NCI-H2227 (cell line): ENCODE results near the gene SLC37A1.
A peak's percentile ranks its signal among the peaks of the same experiment; 100 is the strongest.
"Not testable (repeated sequence)": the region's sequence is repeated elsewhere in the genome, so short reads cannot be mapped to it uniquely, and the experiment has no call there.

Source experiments
- DNase-seq: peaks from one replicate; lab custom pipeline; 2025; ENCODE audit not compliant: unreplicated experiment; lab: John Stamatoyannopoulos, UW

Gene SLC37A1

GRCh38 chr21:42614396-42614795 lies 100.7 kb downstream of the SLC37A1 start:
- no peak for DNase-seq

GRCh38 chr21:42614811-42615351 lies 101.2 kb downstream of the SLC37A1 start:
- DNase-seq: peak; percentile 37

GRCh38 chr21:42615377-42615776 lies 101.7 kb downstream of the SLC37A1 start:
- not testable (repeated sequence) for DNase-seq

- DNase-seq: no peak
These were observed 102.3 kb downstream of the SLC37A1 start for GRCh38 chr21:42615924-42616323.

GRCh38 chr21:42616446-42616845 lies 102.8 kb downstream of the SLC37A1 start:
- no peak for DNase-seq

- DNase-seq: no peak
These were observed 103.3 kb downstream of the SLC37A1 start for GRCh38 chr21:42616941-42617340.

- no peak for DNase-seq
These were observed 103.8 kb downstream of the SLC37A1 start for GRCh38 chr21:42617486-42617885.

- DNase-seq: no peak
These were observed 105.1 kb downstream of the SLC37A1 start for GRCh38 chr21:42618707-42619102.

- DNase-seq: no peak
These were observed 105.5 kb downstream of the SLC37A1 start for GRCh38 chr21:42619166-42619565.

GRCh38 chr21:42619841-42620240 lies 106.2 kb downstream of the SLC37A1 start:
- no peak for DNase-seq

GRCh38 chr21:42621166-42621818 lies 107.6 kb downstream of the SLC37A1 start:
- no peak for DNase-seq

- no peak for DNase-seq
These were observed 108.1 kb downstream of the SLC37A1 start for GRCh38 chr21:42621819-42622177.

GRCh38 chr21:42622284-42622683 lies 108.6 kb downstream of the SLC37A1 start:
- no peak for DNase-seq

- DNase-seq: no peak
These were observed 110.0 kb downstream of the SLC37A1 start for GRCh38 chr21:42623694-42624093.

GRCh38 chr21:42624095-42624790 lies 110.6 kb downstream of the SLC37A1 start:
- no peak for DNase-seq

- no peak for DNase-seq
These were observed 111.3 kb downstream of the SLC37A1 start for GRCh38 chr21:42624936-42625335.

GRCh38 chr21:42626171-42626570 lies 112.5 kb downstream of the SLC37A1 start:
- DNase-seq: no peak

- no peak for DNase-seq
These were observed 114.1 kb downstream of the SLC37A1 start for GRCh38 chr21:42627527-42628289.

GRCh38 chr21:42628466-42629061 lies 114.9 kb downstream of the SLC37A1 start:
- DNase-seq: not testable (repeated sequence)

- DNase-seq: no peak
These were observed 116.4 kb downstream of the SLC37A1 start for GRCh38 chr21:42629933-42630589.

GRCh38 chr21:42630626-42631025 lies 117.0 kb downstream of the SLC37A1 start:
- DNase-seq: no peak
